ENCODE data around the gene ADCY3.

DNA sequence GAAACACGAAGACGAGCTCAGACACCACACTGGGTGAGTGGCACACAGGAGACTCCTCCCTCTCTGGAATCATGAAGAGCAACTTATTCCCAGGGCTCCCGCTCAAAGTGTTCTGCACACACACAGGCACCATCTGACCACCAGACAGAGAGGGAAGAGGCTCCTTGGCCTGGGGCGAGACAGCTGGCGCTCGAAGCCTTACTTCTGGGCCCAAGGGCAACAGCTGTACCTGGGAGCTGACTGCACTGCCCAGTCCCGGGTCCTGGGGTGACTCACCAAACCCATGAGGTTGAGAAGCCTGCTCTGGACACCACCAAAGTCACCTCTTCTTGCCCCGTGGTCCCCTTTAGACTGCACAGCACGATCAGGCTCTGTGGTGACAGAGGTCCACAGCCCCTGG lies 42.4 kb downstream of the ADCY3 start:
- TF ChIP-seq, protein P1, sequence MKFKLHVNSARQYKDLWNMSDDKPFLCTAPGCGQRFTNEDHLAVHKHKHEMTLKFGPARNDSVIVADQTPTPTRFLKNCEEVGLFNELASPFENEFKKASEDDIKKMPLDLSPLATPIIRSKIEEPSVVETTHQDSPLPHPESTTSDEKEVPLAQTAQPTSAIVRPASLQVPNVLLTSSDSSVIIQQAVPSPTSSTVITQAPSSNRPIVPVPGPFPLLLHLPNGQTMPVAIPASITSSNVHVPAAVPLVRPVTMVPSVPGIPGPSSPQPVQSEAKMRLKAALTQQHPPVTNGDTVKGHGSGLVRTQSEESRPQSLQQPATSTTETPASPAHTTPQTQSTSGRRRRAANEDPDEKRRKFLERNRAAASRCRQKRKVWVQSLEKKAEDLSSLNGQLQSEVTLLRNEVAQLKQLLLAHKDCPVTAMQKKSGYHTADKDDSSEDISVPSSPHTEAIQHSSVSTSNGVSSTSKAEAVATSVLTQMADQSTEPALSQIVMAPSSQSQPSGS (CRISPR knock-in tag; IDR thresholded peaks at IDR 0.05) = no peak
- TF ChIP-seq CBX5 (CRISPR knock-in tag; IDR thresholded peaks at IDR 0.05; ENCODE audit: borderline replicate concordance) = no peak
- TF ChIP-seq, protein P2, sequence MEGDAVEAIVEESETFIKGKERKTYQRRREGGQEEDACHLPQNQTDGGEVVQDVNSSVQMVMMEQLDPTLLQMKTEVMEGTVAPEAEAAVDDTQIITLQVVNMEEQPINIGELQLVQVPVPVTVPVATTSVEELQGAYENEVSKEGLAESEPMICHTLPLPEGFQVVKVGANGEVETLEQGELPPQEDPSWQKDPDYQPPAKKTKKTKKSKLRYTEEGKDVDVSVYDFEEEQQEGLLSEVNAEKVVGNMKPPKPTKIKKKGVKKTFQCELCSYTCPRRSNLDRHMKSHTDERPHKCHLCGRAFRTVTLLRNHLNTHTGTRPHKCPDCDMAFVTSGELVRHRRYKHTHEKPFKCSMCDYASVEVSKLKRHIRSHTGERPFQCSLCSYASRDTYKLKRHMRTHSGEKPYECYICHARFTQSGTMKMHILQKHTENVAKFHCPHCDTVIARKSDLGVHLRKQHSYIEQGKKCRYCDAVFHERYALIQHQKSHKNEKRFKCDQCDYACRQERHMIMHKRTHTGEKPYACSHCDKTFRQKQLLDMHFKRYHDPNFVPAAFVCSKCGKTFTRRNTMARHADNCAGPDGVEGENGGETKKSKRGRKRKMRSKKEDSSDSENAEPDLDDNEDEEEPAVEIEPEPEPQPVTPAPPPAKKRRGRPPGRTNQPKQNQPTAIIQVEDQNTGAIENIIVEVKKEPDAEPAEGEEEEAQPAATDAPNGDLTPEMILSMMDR (CRISPR knock-in tag; IDR thresholded peaks at IDR 0.05) = no peak
- TF ChIP-seq, protein P3, sequence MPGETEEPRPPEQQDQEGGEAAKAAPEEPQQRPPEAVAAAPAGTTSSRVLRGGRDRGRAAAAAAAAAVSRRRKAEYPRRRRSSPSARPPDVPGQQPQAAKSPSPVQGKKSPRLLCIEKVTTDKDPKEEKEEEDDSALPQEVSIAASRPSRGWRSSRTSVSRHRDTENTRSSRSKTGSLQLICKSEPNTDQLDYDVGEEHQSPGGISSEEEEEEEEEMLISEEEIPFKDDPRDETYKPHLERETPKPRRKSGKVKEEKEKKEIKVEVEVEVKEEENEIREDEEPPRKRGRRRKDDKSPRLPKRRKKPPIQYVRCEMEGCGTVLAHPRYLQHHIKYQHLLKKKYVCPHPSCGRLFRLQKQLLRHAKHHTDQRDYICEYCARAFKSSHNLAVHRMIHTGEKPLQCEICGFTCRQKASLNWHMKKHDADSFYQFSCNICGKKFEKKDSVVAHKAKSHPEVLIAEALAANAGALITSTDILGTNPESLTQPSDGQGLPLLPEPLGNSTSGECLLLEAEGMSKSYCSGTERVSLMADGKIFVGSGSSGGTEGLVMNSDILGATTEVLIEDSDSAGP (CRISPR knock-in tag; IDR thresholded peaks at IDR 0.05; ENCODE audit: borderline replicate concordance) = no peak
- TF ChIP-seq FOXO1 (CRISPR knock-in tag; IDR thresholded peaks at IDR 0.05) = no peak
- no peak for TF ChIP-seq ZNF251 (CRISPR knock-in tag; IDR thresholded peaks at IDR 0.05)
- TF ChIP-seq CHD4 (IDR thresholded peaks at IDR 0.05; ENCODE audit: borderline replicate concordance, low read length) = no peak
- TF ChIP-seq TAF15 (IDR thresholded peaks at IDR 0.05; ENCODE audit: low read depth, low read length, poor library complexity, severe bottlenecking) = no peak
- TF ChIP-seq, protein P4, sequence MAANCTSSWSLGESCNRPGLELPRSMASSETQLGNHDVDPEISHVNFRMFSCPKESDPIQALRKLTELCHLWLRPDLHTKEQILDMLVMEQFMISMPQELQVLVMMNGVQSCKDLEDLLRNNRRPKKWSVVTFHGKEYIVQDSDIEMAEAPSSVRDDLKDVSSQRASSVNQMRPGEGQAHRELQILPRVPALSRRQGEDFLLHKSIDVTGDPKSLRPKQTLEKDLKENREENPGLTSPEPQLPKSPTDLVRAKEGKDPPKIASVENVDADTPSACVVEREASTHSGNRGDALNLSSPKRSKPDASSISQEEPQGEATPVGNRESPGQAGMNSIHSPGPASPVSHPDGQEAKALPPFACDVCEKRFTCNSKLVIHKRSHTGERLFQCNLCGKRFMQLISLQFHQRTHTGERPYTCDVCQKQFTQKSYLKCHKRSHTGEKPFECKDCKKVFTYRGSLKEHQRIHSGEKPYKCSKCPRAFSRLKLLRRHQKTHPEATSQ (CRISPR knock-in tag; IDR thresholded peaks at IDR 0.05; ENCODE audit: borderline replicate concordance) = no peak
- TF ChIP-seq CHD2 (IDR thresholded peaks at IDR 0.05; ENCODE audit: low read depth, low read length) = no peak
- no peak for TF ChIP-seq ZNF563 (CRISPR knock-in tag; IDR thresholded peaks at IDR 0.05)
- TF ChIP-seq GZF1 (CRISPR knock-in tag; IDR thresholded peaks at IDR 0.05) = no peak
- TF ChIP-seq, protein P5, sequence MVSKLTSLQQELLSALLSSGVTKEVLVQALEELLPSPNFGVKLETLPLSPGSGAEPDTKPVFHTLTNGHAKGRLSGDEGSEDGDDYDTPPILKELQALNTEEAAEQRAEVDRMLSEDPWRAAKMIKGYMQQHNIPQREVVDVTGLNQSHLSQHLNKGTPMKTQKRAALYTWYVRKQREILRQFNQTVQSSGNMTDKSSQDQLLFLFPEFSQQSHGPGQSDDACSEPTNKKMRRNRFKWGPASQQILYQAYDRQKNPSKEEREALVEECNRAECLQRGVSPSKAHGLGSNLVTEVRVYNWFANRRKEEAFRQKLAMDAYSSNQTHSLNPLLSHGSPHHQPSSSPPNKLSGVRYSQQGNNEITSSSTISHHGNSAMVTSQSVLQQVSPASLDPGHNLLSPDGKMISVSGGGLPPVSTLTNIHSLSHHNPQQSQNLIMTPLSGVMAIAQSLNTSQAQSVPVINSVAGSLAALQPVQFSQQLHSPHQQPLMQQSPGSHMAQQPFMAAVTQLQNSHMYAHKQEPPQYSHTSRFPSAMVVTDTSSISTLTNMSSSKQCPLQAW (CRISPR knock-in tag; IDR thresholded peaks at IDR 0.05) = no peak
- TF ChIP-seq NCOA5 (CRISPR knock-in tag; IDR thresholded peaks at IDR 0.05) = no peak

Measured in HepG2 (cell line).